Peyer's patch (tissue), 4 donors: Measurements from ENCODE around the gene COBL.

Experiments used
- CTCF ChIP-seq, 6 experiments: fragments of 450-650 bp in 4 of 6; fragments of 200-600 bp in 2 of 6; sonication (generic) in 1 of 6; IDR thresholded peaks; one replicate each; pipeline ENCODE4 v1.5.1; 2017 to 2019; ENCODE audit warnings: antibody characterized with exemption in 6 of 6, mild to moderate bottlenecking in 3 of 6, moderate library complexity in 1 of 6
- POLR2A ChIP-seq, 2 donors: fragments of 450-650 bp; IDR thresholded peaks; one replicate each; pipeline ENCODE4 v1.5.1; 2017; ENCODE audit warnings: antibody characterized with exemption in 2 of 2, mild to moderate bottlenecking in 2 of 2, moderate library complexity in 2 of 2

- TF ChIP-seq CTCF (IDR thresholded peaks at IDR 0.05) = no peak
- no peak for TF ChIP-seq POLR2A (IDR thresholded peaks at IDR 0.05)
These were observed 47.8 kb downstream of the COBL start for GRCh38 chr7:51268859-51269258.
